Ovary (tissue), 9 donors: ENCODE results near the gene TMBIM6. TPM values are rescaled to one million over a fixed set of nuclear protein-coding genes. Genes with fewer than 3 reads are reported as not detected.

ENCODE experiments used
- DNase-seq, 5 donors: peaks; one replicate each; pipeline ENCODE4 v3.0.0-alpha.2; 2019 to 2020
- H3K27ac ChIP-seq, 2 donors: fragments of 200-600 bp; one replicate each; pipeline versions ENCODE4 v1.5.1 to v1.8.0; 2019 to 2022
- H3K27me3 ChIP-seq: fragments of 200-600 bp; one replicate; pipeline ENCODE4 v1.8.0; 2022
- H3K36me3 ChIP-seq: fragments of 200-600 bp; sonication (generic); one replicate; pipeline ENCODE4 v1.5.1; 2019
- H3K4me1 ChIP-seq: one replicate; pipeline ENCODE4 v1.8.1; 2013; ENCODE audit warnings: mild to moderate bottlenecking, moderate library complexity; ENCODE audit not compliant: insufficient read depth
- H3K4me3 ChIP-seq: fragments of 200-600 bp; sonication (generic); one replicate; pipeline ENCODE4 v1.5.1; 2017
- H3K9me3 ChIP-seq, 2 donors: fragments of 200-600 bp in 1 of 2; sonication (generic) in 1 of 2; one replicate each; pipeline versions ENCODE4 v1.5.1 to v1.8.1; 2013 to 2019; ENCODE audit warnings: mild to moderate bottlenecking in 1 of 2, moderate library complexity in 1 of 2
- EP300 ChIP-seq: sonication (generic); formaldehyde crosslinking; IDR thresholded peaks from one replicate; pipeline ENCODE4 v1.6.1; 2017; ENCODE audit warnings: antibody characterized with exemption
- POLR2A ChIP-seq: fragments of 450-650 bp; IDR thresholded peaks from one replicate; pipeline ENCODE4 v1.6.1; 2017; ENCODE audit warnings: antibody characterized with exemption, mild to moderate bottlenecking, moderate library complexity
- WGBS, 3 donors: extraction: QIAGEN DNeasy Blood & Tissue Kit in 1 of 3; methylation state at CpG; one replicate each; pipeline versions ENCODE4 v1.1.5 to v1.1.7; 2013 to 2017; 5-methylcytosine and 5-hydroxymethylcytosine counted together
- intact Hi-C, 4 donors: fragments of 100-400 bp; cut with DNase I; formaldehyde crosslinking; loops; one replicate each; pipeline versions ENCODE4 v1.11.0 to v1.15.1; 2022 to 2023
- polyA plus RNA-seq, 2 donors: library from polyadenylated mRNA; stranded (reverse); fragments of 200-250 nt in 1 of 2; fragments of 350-450 nt in 1 of 2; fragmentation: Illumina TruSeq in 1 of 2; extraction: RNeasy Lipid Tissue Mini Kit (QIAGEN cat#74804) in 1 of 2; gene quantifications; one replicate each; pipeline ENCODE4 v1.2.3, GENCODE V29; 2013 to 2014
- total RNA-seq, 7 donors: library from RNA; depleted of rRNA in 2 of 7; stranded (reverse); fragments of >200 nt in 2 of 7; fragmentation: NEBNext Ultra II Directional in 3 of 7; extraction: Animal tissue kit (Norgen Biotek cat#: 25700) in 3 of 7; gene quantifications; one replicate each; pipeline versions ENCODE4 v1.1.0 to v1.2.4, GENCODE V29; 2016 to 2023
- TF ChIP-seq, protein P1 (sequence below), 3 donors: fragments of 450-650 bp in 2 of 3; fragments of 200-600 bp in 1 of 3; IDR thresholded peaks; one replicate each; pipeline versions ENCODE4 v1.5.1 to v1.8.0; 2016 to 2022; ENCODE audit warnings: antibody characterized with exemption in 3 of 3, mild to moderate bottlenecking in 1 of 3
- donor health status: DM: no; HTN: no; CAD: no; lungs with moderate emphysema.
- donor health status: DM: no; HTN: no; CAD: no.
- donor health status: Bipolar disorder and iron deficiency.
- donor health status: DM: yes; HTN: yes; CAD: no.
- donor health status: DM: no; HTN: no; CAD: no.
- donor health status: DM: yes; HTN: yes; CAD: no.

Gene TMBIM6
- total and polyA plus RNA-seq, 9 donors: 203 to 677 (median 335) TPM

GRCh38 chr12:49801141-49802063, 60.0 kb downstream of the TMBIM6 start:
- H3K36me3 ChIP-seq: no peaks in the 10 kb centered on the region
- 84 to 89% (median 88%) methylated on average over 17 of the region's 17 CpGs for WGBS, 3 donors
- no peaks in the 10 kb centered on the region for H3K4me1 ChIP-seq
- peak in 1 of 5 donors; percentile 25 for DNase-seq
- H3K27me3 ChIP-seq: no peaks in the 10 kb centered on the region
- intact Hi-C loops: no loop called here
- no peak overlapping the region for H3K27ac ChIP-seq
- no peak overlapping the region for H3K4me3 ChIP-seq
- no peaks in the 10 kb centered on the region for H3K9me3 ChIP-seq
- TF ChIP-seq, protein P1, sequence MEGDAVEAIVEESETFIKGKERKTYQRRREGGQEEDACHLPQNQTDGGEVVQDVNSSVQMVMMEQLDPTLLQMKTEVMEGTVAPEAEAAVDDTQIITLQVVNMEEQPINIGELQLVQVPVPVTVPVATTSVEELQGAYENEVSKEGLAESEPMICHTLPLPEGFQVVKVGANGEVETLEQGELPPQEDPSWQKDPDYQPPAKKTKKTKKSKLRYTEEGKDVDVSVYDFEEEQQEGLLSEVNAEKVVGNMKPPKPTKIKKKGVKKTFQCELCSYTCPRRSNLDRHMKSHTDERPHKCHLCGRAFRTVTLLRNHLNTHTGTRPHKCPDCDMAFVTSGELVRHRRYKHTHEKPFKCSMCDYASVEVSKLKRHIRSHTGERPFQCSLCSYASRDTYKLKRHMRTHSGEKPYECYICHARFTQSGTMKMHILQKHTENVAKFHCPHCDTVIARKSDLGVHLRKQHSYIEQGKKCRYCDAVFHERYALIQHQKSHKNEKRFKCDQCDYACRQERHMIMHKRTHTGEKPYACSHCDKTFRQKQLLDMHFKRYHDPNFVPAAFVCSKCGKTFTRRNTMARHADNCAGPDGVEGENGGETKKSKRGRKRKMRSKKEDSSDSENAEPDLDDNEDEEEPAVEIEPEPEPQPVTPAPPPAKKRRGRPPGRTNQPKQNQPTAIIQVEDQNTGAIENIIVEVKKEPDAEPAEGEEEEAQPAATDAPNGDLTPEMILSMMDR (IDR thresholded peaks at IDR 0.05): no peak
- no peak for TF ChIP-seq POLR2A

DNA sequence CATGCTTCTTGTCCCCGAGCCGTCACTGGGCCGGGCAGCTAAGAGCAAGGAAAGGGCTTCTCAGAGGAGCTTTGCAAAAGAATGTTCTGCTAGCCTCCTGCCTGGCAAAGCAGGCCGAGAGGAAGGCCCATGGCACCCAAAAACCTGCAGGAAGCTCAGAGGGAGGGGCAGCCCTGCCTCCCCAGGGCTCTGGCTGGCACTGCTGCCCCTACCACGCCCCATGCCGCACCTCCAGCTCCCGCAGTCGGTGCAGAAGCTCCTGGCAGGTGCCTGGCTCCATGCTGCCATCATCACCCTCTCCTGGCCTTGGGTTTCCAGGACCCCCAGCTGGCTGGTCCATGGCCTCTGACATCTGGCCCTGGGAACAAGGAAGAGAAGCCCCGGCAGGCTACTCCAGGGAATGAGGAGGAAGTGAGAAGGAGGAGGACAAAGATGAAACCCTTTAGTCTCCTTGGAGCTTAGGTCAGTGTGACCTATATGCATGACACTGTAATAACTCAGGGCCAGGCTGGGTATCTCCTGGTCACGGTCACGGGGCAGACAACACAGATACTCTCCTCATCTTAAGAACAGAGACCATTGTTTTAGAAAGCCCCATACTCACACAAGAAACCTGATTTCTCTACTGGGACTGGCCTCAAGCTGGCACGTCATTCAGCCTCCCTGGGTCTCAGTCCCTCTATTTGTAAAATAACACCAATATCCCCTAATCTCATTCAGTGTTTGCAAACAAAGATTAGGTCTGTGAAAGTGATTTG, 62.5 kb downstream of the TMBIM6 start:
- no peaks in the 10 kb centered on the region for H3K36me3 ChIP-seq
- H3K9me3 ChIP-seq: no peaks in the 10 kb centered on the region
- H3K27me3 ChIP-seq: no peaks in the 10 kb centered on the region
- DNase-seq: peak in 1 of 5 donors; percentile 17
- H3K4me3 ChIP-seq: no peak overlapping the region
- peaks cover 3% of the 10 kb centered on the region for H3K4me1 ChIP-seq
- H3K27ac ChIP-seq: no peak overlapping the region
- intact Hi-C loops: no loop called here
- no peak for TF ChIP-seq POLR2A
- TF ChIP-seq EP300: no peak
- TF ChIP-seq, protein P1 (IDR thresholded peaks at IDR 0.05): no peak
- WGBS, 3 donors: 73 to 86% (median 73%) methylated on average over 12 of the region's 12 CpGs

DNA sequence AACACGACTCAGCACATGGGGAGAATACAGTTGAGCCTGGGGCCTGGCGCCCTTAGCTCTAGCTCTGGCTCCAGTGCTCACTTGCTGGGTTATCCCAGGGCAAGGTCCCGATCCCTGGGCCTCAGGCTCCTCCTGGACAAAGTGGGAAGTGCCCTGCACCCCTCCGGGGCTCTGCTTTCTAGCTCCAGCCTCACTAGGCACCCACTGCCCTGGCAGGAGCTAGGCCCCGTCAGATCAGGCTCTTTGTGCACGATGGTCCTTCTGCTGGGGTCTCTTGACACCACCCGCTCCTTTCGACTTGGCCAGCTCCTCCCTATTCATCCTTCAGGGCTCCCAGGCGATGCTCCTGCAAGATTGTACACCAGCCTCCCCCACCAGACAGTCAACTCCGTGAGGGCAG, 63.5 kb downstream of the TMBIM6 start:
- DNase-seq: peak in 1 of 5 donors; percentile 22
- H3K27ac ChIP-seq: no peak overlapping the region
- TF ChIP-seq EP300 (no peak), POLR2A (no peak)
- TF ChIP-seq, protein P1 (IDR thresholded peaks at IDR 0.05): no peak
- H3K27me3 ChIP-seq: no peaks in the 10 kb centered on the region
- H3K36me3 ChIP-seq: no peaks in the 10 kb centered on the region
- H3K9me3 ChIP-seq: no peaks in the 10 kb centered on the region
- intact Hi-C loops: no loop called here
- WGBS, 3 donors: 86 to 94% (median 89%) methylated on average over 10 of the region's 10 CpGs
- peaks cover 12% of the 10 kb centered on the region for H3K4me1 ChIP-seq
- H3K4me3 ChIP-seq: no peak overlapping the region

DNA sequence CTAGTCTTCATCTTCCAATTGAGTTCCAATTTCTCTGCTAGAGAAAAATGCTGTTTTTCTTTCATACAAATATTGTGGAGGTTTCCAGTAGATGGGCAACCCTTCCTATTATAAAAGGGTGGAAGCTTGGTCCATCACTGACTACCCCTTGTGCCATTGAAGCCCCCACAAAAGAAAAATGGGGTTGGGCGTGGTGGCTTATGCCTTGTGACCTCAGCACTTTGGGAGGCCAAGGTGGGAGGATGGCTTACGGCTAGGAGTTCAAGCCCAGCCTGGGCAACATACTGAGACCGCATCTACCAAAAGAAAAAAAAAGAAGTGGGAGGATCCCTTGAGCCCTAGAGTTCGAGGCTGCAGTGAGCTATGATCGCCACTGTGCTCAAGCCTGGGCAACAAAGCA, 64.1 kb downstream of the TMBIM6 start:
- peaks cover 17% of the 10 kb centered on the region for H3K4me1 ChIP-seq
- 80 to 84% (median 83%) methylated on average over 5 of the region's 5 CpGs for WGBS, 3 donors
- H3K9me3 ChIP-seq: no peaks in the 10 kb centered on the region
- H3K36me3 ChIP-seq: no peaks in the 10 kb centered on the region
- intact Hi-C loops: no loop called here
- no peak overlapping the region for H3K27ac ChIP-seq
- H3K4me3 ChIP-seq: no peak overlapping the region
- H3K27me3 ChIP-seq: no peaks in the 10 kb centered on the region
- no peak for TF ChIP-seq EP300
- TF ChIP-seq, protein P1 (IDR thresholded peaks at IDR 0.05): no peak
- no peak for TF ChIP-seq POLR2A
- peak in 2 of 5 donors; percentile 1 to 5 for DNase-seq
